Fibroblast of mammary gland (primary cell): ENCODE data around the gene C9orf78.

Experiments used
- DNase-seq: peaks from one replicate; pipeline ENCODE4 v3.0.0-alpha.2; 2010; ENCODE audit warnings: low read depth
- H3K4me3 ChIP-seq: 2 replicates; pipeline ENCODE4 v1.5.1; 2011; ENCODE audit warnings: low read depth, mild to moderate bottlenecking, low read length, moderate library complexity; ENCODE audit not compliant: control insufficient read depth
- CTCF ChIP-seq: conservative IDR thresholded peaks from 2 replicates; pipeline ENCODE4 v1.5.1; 2011; ENCODE audit warnings: low read depth, low read length, inconsistent platforms; ENCODE audit not compliant: control insufficient read depth, insufficient read depth

The C9orf78 gene

GRCh38 chr9:129783516-129784361 is 51.3 kb downstream of the C9orf78 start:
- no peak overlapping the region for H3K4me3 ChIP-seq
- peak; percentile 94 for TF ChIP-seq CTCF
- DNase-seq: peak; percentile 78

GRCh38 chr9:129781981-129782380 is 53.1 kb downstream of the C9orf78 start:
- no peak for DNase-seq
- no peak for TF ChIP-seq CTCF

GRCh38 chr9:129781131-129781530 is 53.9 kb downstream of the C9orf78 start:
- H3K4me3 ChIP-seq: no peak overlapping the region
- no peak for TF ChIP-seq CTCF
- DNase-seq: no peak

More at GRCh38 chr9:129781981-129782380, 53.1 kb downstream of the C9orf78 start:
- H3K4me3 ChIP-seq: no peak overlapping the region

- DNase-seq: no peak
- H3K4me3 ChIP-seq: no peak overlapping the region
- no peak for TF ChIP-seq CTCF
These were observed 55.4 kb downstream of the C9orf78 start for GRCh38 chr9:129779560-129780190.

- H3K4me3 ChIP-seq: no peak overlapping the region
- TF ChIP-seq CTCF: no peak
- no peak for DNase-seq
These were observed 56.6 kb downstream of the C9orf78 start for GRCh38 chr9:129778469-129778868.

- no peak overlapping the region for H3K4me3 ChIP-seq
- no peak for TF ChIP-seq CTCF
- no peak for DNase-seq
These were observed 57.3 kb downstream of the C9orf78 start for GRCh38 chr9:129777769-129778130.
